GM15510 (cell line): ENCODE measurements around the gene TM2D3.

Experiments used
- POLR2A ChIP-seq: IDR thresholded peaks from 3 replicates; pipeline ENCODE4 v1.6.1; 2011; ENCODE audit warnings: borderline replicate concordance; ENCODE audit not compliant: insufficient read length; ENCODE audit errors: extremely low read depth

TM2D3 gene

GRCh38 chr15:101639667-101640066 is 12.5 kb downstream of the TM2D3 start:
- TF ChIP-seq POLR2A = no peak

GRCh38 chr15:101637919-101638318 is 14.3 kb downstream of the TM2D3 start:
- TF ChIP-seq POLR2A = no peak

DNA sequence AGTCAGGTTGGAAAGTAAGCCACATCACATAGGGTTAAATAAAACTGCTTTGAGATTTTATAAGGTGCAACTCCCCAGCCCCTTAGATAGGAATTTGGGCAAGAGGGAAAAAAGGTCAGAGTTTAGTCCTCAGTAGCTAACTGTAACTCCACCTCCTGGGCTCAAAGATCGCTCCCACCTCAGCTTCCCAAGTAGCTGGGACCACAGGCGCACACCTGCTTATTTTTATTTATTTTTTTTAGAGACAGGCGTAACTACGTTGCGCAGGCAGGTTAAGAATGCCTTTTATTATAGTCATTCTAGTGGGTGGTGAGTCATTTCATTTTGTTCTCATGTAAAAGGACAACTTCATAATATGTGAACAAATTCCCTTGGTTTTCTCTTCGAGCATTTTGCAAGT is 14.7 kb downstream of the TM2D3 start:
- TF ChIP-seq POLR2A = no peak

GRCh38 chr15:101637038-101637437 is 15.1 kb downstream of the TM2D3 start:
- no peak for TF ChIP-seq POLR2A

DNA sequence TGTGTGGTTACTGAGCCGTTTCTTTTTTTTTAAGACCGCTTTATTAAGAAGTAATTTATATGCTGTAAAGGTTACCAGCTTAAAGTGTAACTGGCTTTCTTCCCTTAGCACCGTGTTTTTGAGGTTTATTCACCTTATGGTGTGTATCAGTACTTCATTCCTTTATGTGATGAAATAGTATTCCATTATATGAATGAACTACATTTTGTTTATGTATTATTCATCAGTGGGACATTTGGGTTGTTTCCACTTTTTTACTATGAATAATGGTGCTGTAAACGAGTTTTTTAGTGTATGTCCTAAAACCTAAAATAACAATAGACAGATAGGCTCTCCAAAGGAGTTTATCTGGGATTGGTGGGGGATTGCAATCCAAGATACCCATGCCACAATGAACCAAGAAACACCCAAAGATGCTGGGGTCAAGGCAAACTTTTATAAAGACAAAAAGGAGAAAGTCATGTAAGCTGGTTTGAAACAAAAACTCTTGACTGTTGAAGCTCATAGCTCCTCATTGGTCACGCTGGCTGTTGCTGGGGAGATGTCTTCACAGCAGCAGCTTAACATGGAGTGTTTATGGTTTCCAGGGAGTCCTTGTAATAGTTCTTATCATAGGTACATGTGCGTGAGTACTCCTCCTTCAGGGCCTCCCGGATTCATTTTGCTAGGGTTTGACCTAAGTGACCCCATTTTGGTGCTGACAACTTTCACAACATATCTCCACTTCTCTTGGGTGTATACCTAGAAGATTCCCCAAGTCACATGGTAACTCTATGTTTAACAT is 16.0 kb downstream of the TM2D3 start:
- no peak for TF ChIP-seq POLR2A

- no peak for TF ChIP-seq POLR2A
Measured at GRCh38 chr15:101633356-101633755, 18.8 kb downstream of the TM2D3 start.

GRCh38 chr15:101625980-101626379 is 26.2 kb downstream of the TM2D3 start:
- no peak for TF ChIP-seq POLR2A

DNA sequence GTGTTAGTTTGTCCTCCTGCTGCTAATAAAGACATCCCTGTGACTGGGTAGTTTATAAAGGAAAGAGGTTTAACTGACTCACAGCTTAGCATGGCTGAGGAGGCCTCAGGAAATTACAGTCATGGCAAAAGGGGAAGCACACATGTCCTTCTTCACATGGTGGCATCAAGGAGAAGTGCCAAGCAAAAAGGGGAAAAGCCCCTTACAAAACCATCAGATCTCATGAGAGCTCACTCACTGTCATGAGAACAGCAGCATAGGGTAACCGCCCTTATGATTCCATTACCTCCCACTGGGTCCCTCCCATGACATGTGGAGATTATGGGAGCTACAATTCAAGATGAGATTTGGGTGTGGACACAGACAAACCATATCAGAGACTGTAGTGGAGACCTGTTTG is 27.0 kb downstream of the TM2D3 start:
- TF ChIP-seq POLR2A = no peak

DNA sequence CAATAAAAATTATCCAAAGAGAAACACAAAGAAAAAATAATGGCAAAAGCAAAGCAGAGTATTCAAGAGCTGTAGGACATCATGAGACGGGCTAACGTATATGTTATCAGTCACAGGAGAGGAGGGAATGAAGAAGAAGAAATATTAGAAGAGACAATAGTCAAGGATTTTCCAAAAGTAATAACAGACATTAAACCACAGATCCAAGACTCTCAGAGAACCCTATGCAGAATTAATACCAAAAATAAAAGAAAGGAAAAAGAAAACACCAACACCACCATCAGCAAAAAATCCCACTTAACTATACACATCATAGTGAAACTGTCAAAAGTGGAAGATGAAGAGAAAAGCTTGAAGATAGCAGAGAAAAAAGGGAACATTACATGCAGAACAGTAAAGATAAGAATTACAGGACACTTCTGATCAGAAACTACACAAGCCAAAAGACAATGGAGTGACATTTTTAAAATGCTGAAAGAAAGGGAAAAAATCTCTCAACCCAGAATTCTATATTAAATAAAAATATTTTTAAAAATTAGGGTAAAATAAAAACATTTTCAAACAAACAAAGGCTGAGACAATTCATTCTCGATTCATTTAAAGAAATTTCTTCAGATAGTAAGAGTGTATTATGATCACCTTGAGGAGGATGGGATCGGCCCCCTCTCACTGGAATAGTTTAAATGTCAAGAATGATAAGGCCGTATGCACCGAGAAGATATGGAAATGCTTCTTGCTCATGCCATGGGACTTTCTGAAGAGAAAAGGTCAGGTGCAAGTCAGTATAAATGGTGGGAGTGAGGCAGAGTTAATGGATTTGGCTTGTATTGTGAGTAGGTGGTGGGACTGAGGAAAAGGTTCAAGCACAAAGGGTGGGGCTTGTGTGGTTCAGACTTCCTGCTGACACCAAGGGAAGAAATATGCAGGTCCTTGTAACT is 28.5 kb downstream of the TM2D3 start:
- no peak for TF ChIP-seq POLR2A

GRCh38 chr15:101621961-101622360 is 30.2 kb downstream of the TM2D3 start:
- no peak for TF ChIP-seq POLR2A

DNA sequence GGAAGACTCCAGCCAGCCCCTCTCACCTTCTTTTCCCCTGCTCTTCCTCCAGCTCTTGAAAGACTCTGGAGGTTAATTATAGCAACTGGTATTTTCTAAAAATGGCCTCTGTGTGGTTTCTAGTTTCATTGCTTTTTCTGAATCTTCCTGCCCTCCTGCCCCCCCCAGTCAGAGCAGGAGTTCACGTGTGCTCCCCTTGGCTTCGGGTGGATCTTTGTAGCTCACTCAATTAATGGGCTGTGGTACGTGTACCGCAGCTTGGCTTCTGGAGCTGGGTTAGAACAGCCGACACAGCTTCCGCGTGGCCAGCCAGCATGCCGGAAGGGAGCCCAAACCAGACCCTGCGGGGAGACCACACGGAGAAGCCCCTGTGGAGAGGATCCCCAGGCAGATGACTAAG is 31.5 kb downstream of the TM2D3 start:
- TF ChIP-seq POLR2A = no peak

GRCh38 chr15:101619615-101619865 is 32.6 kb downstream of the TM2D3 start:
- no peak for TF ChIP-seq POLR2A

DNA sequence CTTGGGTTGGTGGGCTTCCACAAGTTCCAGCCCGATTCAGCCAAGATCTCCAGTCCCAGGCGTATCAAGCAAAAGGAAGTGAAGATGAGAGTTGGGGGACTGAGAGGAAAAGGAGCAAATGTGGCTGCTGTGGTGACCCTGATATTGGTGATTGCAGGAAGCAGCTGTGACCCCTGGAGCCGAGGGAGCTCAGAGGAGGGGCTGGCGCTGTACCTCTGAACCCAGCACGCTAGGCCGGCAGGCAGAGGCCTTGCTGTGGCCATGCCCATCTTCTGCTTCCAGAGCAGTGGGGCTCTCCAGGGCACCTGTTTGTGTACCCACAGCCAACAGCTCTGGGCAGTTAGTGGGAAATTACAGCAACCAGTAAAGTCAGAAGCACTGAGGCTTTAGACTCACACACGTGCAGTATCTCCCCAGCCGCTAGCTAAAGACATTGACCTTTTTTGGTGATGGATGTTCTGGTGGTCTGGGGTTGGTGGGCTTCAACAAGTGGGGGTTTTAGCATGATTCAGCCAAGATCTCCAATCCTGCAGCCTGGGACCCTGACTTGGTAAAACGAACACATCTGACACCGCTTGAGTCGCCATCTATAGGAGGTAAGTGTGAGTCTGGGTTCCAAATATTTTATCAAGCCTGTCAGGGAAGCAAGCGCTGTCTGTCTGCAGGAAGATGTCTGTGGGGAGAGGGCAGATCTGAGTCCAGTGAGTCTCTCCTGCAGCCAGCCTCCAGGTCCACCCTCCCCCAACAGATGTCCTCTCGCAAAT is 33.1 kb downstream of the TM2D3 start:
- no peak for TF ChIP-seq POLR2A

- no peak for TF ChIP-seq POLR2A
Measured at GRCh38 chr15:101618076-101618475, 34.1 kb downstream of the TM2D3 start.

DNA sequence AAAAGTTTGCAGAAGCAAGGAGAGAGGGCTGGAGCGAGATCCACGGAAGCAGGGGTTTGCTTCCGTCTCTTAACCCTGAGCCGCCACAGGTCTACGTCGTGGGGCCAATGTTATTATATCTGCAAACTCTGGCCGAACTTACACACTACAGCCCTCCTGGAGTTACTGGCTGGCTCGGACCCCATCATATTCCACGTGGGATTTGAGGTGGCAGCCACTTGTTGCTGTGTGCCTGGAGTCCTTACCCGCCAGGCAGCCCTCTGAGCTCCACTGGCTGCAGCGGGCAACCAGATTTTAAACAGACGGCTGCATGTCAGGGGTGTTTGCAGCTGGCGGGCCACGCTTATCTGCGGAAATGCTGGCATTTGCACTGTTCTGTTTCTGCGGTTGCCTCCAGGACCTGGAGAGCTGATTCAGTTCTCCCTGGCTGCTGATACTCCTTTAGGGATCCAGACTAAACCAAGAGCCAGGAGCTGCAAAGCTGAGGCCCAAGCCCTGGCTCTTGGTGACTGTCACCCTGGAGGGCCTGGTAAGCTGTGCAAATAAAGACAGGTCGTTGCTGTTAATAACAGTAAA is 34.7 kb downstream of the TM2D3 start:
- no peak for TF ChIP-seq POLR2A
